Renal cortical epithelial cell (primary cell): Measurements from ENCODE around the gene PPP2R1A. TPM values are rescaled to one million over a fixed set of nuclear protein-coding genes. Genes with fewer than 3 reads are reported as not detected.
"Not testable (repeated sequence)": the region's sequence is repeated elsewhere in the genome, so short reads cannot be mapped to it uniquely, and the experiment has no call there.

Source experiments
- DNase-seq: peaks from one replicate; pipeline ENCODE4 v3.0.0-alpha.2; 2011; ENCODE audit warnings: low read depth
- total RNA-seq: library from RNA; depleted of rRNA; stranded (reverse); fragments of >200 nt; gene quantifications from 2 replicates; pipeline ENCODE4 v1.2.3, GENCODE V29; 2014

Gene PPP2R1A
- total RNA-seq, 1 donor from 2014 or later, result 385 TPM

DNA sequence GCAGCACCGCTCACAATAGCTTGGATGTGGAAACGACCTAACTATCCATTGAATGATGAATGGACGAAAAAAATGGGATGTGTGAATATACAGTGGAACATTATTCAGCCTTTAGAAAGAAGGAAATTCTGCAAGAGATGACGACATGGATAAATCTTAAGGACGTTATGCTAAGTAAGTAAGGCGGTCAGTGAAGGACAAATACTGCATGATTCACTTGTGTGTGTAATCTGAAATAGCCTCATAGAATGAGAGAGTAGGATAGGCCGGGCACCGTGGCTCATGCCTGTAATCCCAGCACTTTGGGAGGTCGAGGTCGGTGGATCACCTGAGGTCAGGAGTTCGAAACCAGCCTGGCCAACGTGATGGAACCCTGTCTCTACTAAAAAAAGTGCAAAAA is 54.2 kb downstream of the PPP2R1A start:
- no peak for DNase-seq

- DNase-seq, result no peak
Measured at GRCh38 chr19:52248241-52248640, 58.4 kb downstream of the PPP2R1A start.

DNA sequence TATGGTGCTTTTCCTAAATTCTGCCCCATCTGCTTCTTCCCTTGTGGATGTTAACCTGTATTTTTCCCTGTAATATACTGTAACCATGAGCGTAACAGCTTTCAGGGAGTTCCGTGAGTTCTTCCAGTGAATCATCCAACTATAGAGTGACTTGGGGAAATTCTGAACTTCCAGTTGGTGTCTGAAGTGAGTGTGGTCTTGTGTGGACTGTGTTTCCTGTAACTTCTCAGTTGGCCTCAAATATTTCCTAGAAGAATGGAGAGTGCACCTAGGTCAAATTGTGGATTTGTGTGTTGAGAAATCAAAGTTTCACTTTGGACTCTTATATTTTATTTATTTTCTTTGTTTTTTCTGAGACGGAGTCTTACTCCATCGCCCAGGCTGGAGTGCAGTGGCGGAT is 68.6 kb downstream of the PPP2R1A start:
- DNase-seq, result peak; percentile 13

DNA sequence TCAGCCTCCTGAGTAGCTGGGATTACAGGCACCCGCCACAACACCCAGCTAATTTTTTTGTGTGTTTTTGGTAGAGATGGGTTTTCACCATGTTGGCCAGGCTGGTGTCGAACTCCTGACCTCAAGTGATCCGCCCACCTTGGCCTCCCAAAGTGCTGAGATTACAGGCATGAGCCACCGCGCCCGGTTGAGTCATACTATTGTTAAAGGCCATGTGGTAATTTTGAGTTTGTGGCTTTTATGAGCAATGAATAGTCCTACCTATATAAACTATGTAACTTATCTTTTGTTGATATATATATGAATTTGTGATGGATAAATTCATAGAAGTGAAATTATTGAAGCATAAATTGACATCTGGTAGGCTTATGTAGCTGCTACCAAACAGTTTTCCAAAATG is 75.7 kb downstream of the PPP2R1A start:
- not testable (repeated sequence) for DNase-seq

DNA sequence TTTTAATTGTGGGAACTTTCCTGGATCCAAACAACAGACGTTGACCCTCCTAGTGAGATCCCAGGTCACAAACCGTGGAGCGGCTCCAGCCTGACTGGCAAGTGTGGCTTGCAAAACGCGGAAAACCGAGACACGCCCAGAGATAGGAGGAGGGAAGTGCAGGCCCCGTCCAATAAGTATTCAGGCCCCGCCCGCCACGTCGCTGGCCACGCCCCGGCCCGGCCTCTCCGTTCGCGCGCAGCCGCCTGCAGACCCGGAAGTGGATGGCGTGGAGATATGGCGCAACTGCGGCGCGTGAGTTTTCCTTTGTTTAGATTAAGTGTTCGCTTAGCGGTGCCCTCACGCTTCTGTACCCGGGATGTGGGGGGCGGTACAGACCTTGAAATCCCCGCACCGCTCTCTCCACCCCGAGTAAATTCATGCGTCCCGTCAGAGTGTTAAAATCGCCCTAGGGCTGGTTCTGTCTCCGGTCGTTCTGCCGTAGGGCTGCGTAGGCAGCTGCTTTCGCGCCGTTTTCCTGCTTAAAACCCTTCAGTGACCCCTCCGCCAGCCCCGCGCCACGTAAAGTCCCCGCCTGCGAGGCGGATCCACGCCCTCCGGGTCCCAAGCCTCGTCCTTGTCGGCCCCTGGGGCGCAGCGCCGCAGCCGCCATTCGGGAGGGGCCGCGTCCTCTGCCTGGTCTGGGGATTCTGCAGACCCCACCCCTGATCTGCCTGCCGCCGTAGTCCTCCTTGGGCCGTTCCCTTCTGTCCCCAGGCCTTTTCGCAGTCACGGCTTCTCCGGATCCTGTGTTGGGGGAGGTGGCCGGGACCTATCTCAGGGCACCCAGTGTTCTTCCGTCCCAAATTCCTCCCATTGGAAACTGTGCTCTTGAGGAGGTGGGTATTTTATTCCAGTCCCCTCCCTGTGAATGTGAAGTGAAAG is 79.7 kb downstream of the PPP2R1A start, which contains the start of gene ZNF766:
Gene ZNF766 (plus strand): TSS at position 250 of the 924 bp plus-strand sequence. CDS start 27 bp downstream, at position 277.
- DNase-seq, result peak; percentile 87

- no peak for DNase-seq
Measured at GRCh38 chr19:52270266-52270885, 80.5 kb downstream of the PPP2R1A start.

DNA sequence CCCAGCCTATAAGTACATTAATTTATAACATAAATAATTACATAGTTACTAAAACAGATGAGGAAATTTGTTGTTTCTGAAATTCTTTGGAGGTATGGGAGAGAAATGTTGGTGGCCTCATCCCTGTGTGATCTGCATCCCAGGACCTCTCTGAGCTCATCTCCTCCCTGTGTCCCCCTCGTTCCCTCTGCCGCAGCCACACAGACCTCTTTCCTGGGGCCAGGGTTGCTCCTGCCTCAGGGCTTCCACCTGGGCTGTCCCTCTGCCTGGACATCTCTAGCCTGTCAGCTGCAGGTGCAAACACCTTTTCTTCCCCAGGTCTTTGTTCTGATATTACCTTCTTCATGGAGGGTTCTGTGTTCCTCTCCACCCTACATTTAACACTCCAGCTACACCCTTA is 83.4 kb downstream of the PPP2R1A start:
- DNase-seq, result no peak

DNA sequence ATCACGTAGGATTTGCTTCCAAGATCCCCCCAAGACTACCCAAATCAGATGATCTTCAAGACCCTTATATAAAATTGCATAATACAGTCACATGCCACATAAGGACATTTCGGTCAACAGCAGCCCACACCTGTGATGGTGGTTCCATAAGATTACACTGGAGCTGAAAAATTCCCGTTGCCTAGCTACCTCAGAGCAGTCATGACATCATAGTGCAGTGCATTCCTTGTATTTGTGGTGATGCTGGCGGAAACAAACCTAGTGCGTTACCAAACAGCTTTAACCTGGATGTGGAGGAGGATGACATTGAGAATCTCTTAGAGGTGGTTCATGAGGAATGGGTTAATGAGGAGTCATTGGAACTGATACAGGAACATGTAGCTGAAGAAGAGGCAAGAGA is 84.3 kb downstream of the PPP2R1A start:
- no peak for DNase-seq

- no peak for DNase-seq
Measured at GRCh38 chr19:52275988-52276387, 86.1 kb downstream of the PPP2R1A start.

GRCh38 chr19:52277471-52277870 is 87.6 kb downstream of the PPP2R1A start:
- no peak for DNase-seq

Other genes starting within 250 kb of the PPP2R1A start
- 14.4 and 15.6 TPM in 2 replicates for gene ZNF350, start 203.2 kb upstream of the PPP2R1A start, total RNA-seq
- 5.4 and 20.6 TPM in 2 replicates for gene ZNF615, start 181.8 kb upstream of the PPP2R1A start, total RNA-seq
- gene ZNF614, start 161.7 kb upstream of the PPP2R1A start, total RNA-seq, result 11.6 and 15.8 TPM in 2 replicates
- 6.6 and 18.1 TPM in 2 replicates for gene ZNF432, start 141.2 kb upstream of the PPP2R1A start, total RNA-seq
- gene ZNF841, start 94.3 kb upstream of the PPP2R1A start, total RNA-seq, result 18.8 and 22.8 TPM in 2 replicates
- 14.8 and 14.9 TPM in 2 replicates for gene ZNF616, start 50.1 kb upstream of the PPP2R1A start, total RNA-seq
- gene ZNF836, start 18.4 kb upstream of the PPP2R1A start, total RNA-seq, result 7.5 and 18.2 TPM in 2 replicates
- 12.7 and 31.6 TPM in 2 replicates for gene ZNF766, start 79.5 kb downstream of the PPP2R1A start, total RNA-seq
- 5.7 and 12.0 TPM in 2 replicates for gene ZNF480, start 107.1 kb downstream of the PPP2R1A start, total RNA-seq
- 2.3 and 6.0 TPM in 2 replicates for gene ZNF610, start 146.2 kb downstream of the PPP2R1A start, total RNA-seq
- gene ZNF880, start 179.9 kb downstream of the PPP2R1A start, total RNA-seq, result 23.1 and 32.5 TPM in 2 replicates
- gene ZNF528, start 207.8 kb downstream of the PPP2R1A start, total RNA-seq, result 19.1 and 28.2 TPM in 2 replicates
- not detected in 2 replicates for gene ZNF534, start 239.1 kb downstream of the PPP2R1A start, total RNA-seq